Right lobe of liver (tissue), 4 donors: Measurements from ENCODE around the gene RIPK1.

Experiments
- POLR2A ChIP-seq: fragments of 450-650 bp; IDR thresholded peaks from one replicate; pipeline ENCODE4 v1.6.1; 2017; ENCODE audit warnings: antibody characterized with exemption, mild to moderate bottlenecking
- TF ChIP-seq, protein P1 (sequence below), 4 donors: fragments of 200-600 bp in 3 of 4; fragments of 450-650 bp in 1 of 4; IDR thresholded peaks; one replicate each; pipeline versions ENCODE4 v1.5.1 to v1.8.0; 2016 to 2022; ENCODE audit warnings: antibody characterized with exemption in 4 of 4, mild to moderate bottlenecking in 2 of 4
- donor health status: DM: no; HTN: no; CAD: no.
- donor health status: DM: no; HTN: no; CAD: no.
- donor health status: DM: no; HTN: yes; CAD: no.

DNA sequence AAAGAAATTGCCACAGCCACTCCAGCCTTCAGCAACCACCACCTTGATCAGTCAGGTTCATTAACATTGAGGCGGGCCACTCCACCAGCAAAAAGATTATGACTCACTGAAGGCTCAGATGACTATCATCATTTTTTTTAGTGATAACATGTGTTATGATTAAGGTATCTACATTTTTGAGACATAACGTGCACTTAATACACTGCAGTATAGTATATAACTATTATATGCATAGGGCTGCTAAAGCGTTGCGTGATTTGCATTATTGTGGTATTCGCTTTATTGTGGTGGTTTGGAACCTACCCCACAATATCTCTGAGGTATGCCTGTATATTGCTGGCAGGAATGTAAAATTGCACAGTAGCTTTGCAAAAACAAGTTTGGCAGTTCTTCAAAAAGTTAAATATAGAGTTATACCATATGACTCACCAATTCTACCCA lies 6.8 kb upstream of the RIPK1 start:
- no peak for TF ChIP-seq POLR2A
- TF ChIP-seq, protein P1, sequence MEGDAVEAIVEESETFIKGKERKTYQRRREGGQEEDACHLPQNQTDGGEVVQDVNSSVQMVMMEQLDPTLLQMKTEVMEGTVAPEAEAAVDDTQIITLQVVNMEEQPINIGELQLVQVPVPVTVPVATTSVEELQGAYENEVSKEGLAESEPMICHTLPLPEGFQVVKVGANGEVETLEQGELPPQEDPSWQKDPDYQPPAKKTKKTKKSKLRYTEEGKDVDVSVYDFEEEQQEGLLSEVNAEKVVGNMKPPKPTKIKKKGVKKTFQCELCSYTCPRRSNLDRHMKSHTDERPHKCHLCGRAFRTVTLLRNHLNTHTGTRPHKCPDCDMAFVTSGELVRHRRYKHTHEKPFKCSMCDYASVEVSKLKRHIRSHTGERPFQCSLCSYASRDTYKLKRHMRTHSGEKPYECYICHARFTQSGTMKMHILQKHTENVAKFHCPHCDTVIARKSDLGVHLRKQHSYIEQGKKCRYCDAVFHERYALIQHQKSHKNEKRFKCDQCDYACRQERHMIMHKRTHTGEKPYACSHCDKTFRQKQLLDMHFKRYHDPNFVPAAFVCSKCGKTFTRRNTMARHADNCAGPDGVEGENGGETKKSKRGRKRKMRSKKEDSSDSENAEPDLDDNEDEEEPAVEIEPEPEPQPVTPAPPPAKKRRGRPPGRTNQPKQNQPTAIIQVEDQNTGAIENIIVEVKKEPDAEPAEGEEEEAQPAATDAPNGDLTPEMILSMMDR (IDR thresholded peaks at IDR 0.05), result no peak
